Purkinje cell (primary cell): ENCODE results near the gene ALPK3. TPM values are rescaled to one million over a fixed set of nuclear protein-coding genes. Genes with fewer than 3 reads are reported as not detected.

Source experiments
- polyA plus RNA-seq: library from polyadenylated mRNA; unstranded; fragments of >200 nt; fragmentation: Nextera tagmentation; gene quantifications from 2 replicates; pipeline ENCODE4 v1.2.1, GENCODE V29; 2014

The ALPK3 gene
- polyA plus RNA-seq, result not detected in 2 replicates

GRCh38 chr15:84816694-84817465 is at the start of gene ALPK3:
TSS of gene ALPK3 (plus strand) at chr15:84817356. CDS start at chr15:84817453, 97 bp downstream.

GRCh38 chr15:84883916-84884781 is 67.0 kb downstream of the ALPK3 start, which contains the start of gene SLC28A1:
TSS of gene SLC28A1 (plus strand) at chr15:84884662. CDS start at chr15:84887761, 3,099 bp downstream.

Other genes starting within 250 kb of the ALPK3 start
- gene ZSCAN2, start 216.3 kb upstream of the ALPK3 start, polyA plus RNA-seq, result 0.90 and 2.1 TPM in 2 replicates
- gene WDR73, start 163.1 kb upstream of the ALPK3 start, polyA plus RNA-seq, result 3.9 and 19.9 TPM in 2 replicates
- 1.4 and 6.1 TPM in 2 replicates for gene NMB, start 159.2 kb upstream of the ALPK3 start, polyA plus RNA-seq
- 86.0 and 105 TPM in 2 replicates for gene SEC11A, start 101.2 kb upstream of the ALPK3 start, polyA plus RNA-seq
- gene ZNF592, start 68.8 kb upstream of the ALPK3 start, polyA plus RNA-seq, result 0.94 and 1.8 TPM in 2 replicates
- not detected in 2 replicates for gene SLC28A1, start 67.3 kb downstream of the ALPK3 start, polyA plus RNA-seq
- 4.6 and 6.4 TPM in 2 replicates for gene PDE8A, start 164.5 kb downstream of the ALPK3 start, polyA plus RNA-seq